B cell (primary cell): ENCODE measurements around the gene RASSF8.

Source experiments
- CTCF ChIP-seq: fragments of 200-600 bp; IDR thresholded peaks from one replicate; pipeline ENCODE4 v1.8.0; 2022; ENCODE audit warnings: antibody characterized with exemption, mild to moderate bottlenecking
- EZH2 ChIP-seq: IDR thresholded peaks from 2 replicates; pipeline ENCODE4 v1.6.1; 2012; ENCODE audit warnings: borderline replicate concordance, low read depth, mild to moderate bottlenecking, moderate library complexity, low read length; ENCODE audit not compliant: insufficient read depth, poor library complexity, severe bottlenecking

GRCh38 chr12:26018926-26019325, 60.4 kb downstream of the RASSF8 start:
- TF ChIP-seq CTCF: no peak
- no peak for TF ChIP-seq EZH2
